Stomach (tissue), 4 donors: Measurements from ENCODE around the gene COQ8B.

ENCODE experiments used
- CTCF ChIP-seq, 7 experiments: fragments of 450-650 bp in 4 of 7; fragments of 200-600 bp in 3 of 7; sonication (generic) in 3 of 7; IDR thresholded peaks; one replicate each; pipeline ENCODE4 v1.5.1; 2016 to 2019; ENCODE audit warnings: antibody characterized with exemption in 7 of 7, control low read depth in 2 of 7, mild to moderate bottlenecking in 1 of 7
- EP300 ChIP-seq: sonication (generic); formaldehyde crosslinking; IDR thresholded peaks from one replicate; pipeline ENCODE4 v1.6.1; 2017; ENCODE audit warnings: antibody characterized with exemption
- POLR2A ChIP-seq, 4 donors: fragments of 450-650 bp; IDR thresholded peaks; one replicate each; pipeline ENCODE4 v1.6.1; 2016; ENCODE audit warnings: antibody characterized with exemption in 4 of 4, control low read depth in 2 of 4, mild to moderate bottlenecking in 1 of 4, moderate library complexity in 1 of 4
- POLR2AphosphoS5 ChIP-seq, 3 donors: sonication (generic); formaldehyde crosslinking; IDR thresholded peaks; one replicate each; pipeline ENCODE4 v1.6.1; 2016; ENCODE audit warnings: antibody characterized with exemption in 3 of 3

GRCh38 chr19:40701758-40702157 is 14.9 kb downstream of the COQ8B start:
- TF ChIP-seq POLR2A (IDR thresholded peaks at IDR 0.05) (no peak), CTCF (IDR thresholded peaks at IDR 0.05) (no peak), POLR2AphosphoS5 (IDR thresholded peaks at IDR 0.05) (no peak), EP300 (no peak)
